Panc1 (cell line): ENCODE results near the gene CCDC50. TPM values are rescaled to one million over a fixed set of nuclear protein-coding genes. Genes with fewer than 3 reads are reported as not detected.

Experiments used
- ATAC-seq: fragments of 200-7000 bp; cut with Tn5 transposase; 2 replicates; pipeline ENCODE4 v1.9.1; 2020; ENCODE audit warnings: mild to moderate bottlenecking, moderate library complexity
- BruUV-seq: library from RNA; stranded (reverse); fragments of 400-500 nt; replicated peaks from 2 replicates; lab custom pipeline; 2021; lab: Mats Ljungman, UMichigan
- CTCF ChIA-PET: fragments of 300-600 bp; sonication (Branson Sonifier 250); formaldehyde crosslinking; loops from one replicate; lab custom pipeline; 2022; ENCODE audit warnings: antibody characterized with exemption; lab: Charles Lee
- POLR2A ChIA-PET: fragments of 300-600 bp; sonication (Branson Sonifier 250); formaldehyde crosslinking; loops from one replicate; lab custom pipeline; 2022; ENCODE audit warnings: antibody characterized with exemption; lab: Charles Lee
- DNase-seq: peaks from one replicate; pipeline ENCODE4 v3.0.0-alpha.2; 2010; ENCODE audit warnings: low read depth, low spot score
- H3K27ac ChIP-seq: 2 replicates; pipeline ENCODE4 v1.5.1; 2011; ENCODE audit warnings: mild to moderate bottlenecking, low read length, inconsistent platforms
- H3K27me3 ChIP-seq: fragments of 200-500 bp; sonication (Bioruptor generic); 2 replicates; pipeline ENCODE4 v1.6.0; 2014; ENCODE audit warnings: low read length, inconsistent platforms; ENCODE audit not compliant: control insufficient read depth, insufficient read depth
- H3K36me3 ChIP-seq: fragments of 200-500 bp; sonication (Bioruptor generic); 2 replicates; pipeline ENCODE4 v1.5.1; 2014; ENCODE audit warnings: inconsistent platforms, mild to moderate bottlenecking, low read length, moderate library complexity; ENCODE audit not compliant: control insufficient read depth, insufficient read depth
- H3K4me1 ChIP-seq: 2 replicates; pipeline ENCODE4 v1.5.1; 2011; ENCODE audit warnings: inconsistent platforms, mild to moderate bottlenecking, low read length, moderate library complexity; ENCODE audit not compliant: control insufficient read depth, insufficient read depth
- H3K4me3 ChIP-seq, 2 experiments: 2 replicates each; pipeline ENCODE4 v1.5.1; 2011 to 2012; ENCODE audit warnings: low read depth in 2 of 2, low read length in 2 of 2, mild to moderate bottlenecking in 2 of 2, inconsistent platforms in 1 of 2, moderate library complexity in 1 of 2
- H3K9me3 ChIP-seq: fragments of 200-500 bp; sonication (Bioruptor generic); 2 replicates; pipeline ENCODE4 v1.5.1; 2014; ENCODE audit warnings: low read depth, mild to moderate bottlenecking, inconsistent platforms, low read length, moderate library complexity; ENCODE audit not compliant: control insufficient read depth, insufficient read depth
- CTCF ChIP-seq: fragments of 450-650 bp; IDR thresholded peaks from 2 replicates; pipeline ENCODE4 v1.5.1; 2017; ENCODE audit warnings: mild to moderate bottlenecking
- POLR2AphosphoS5 ChIP-seq: IDR thresholded peaks from 2 replicates; pipeline ENCODE4 v1.6.1; 2012; ENCODE audit warnings: mild to moderate bottlenecking, low read depth, low read length, moderate library complexity
- REST ChIP-seq, 2 experiments: IDR thresholded peaks; 2 replicates each; pipeline ENCODE4 v1.6.1; 2011 to 2012; ENCODE audit warnings: low read depth in 2 of 2, control low read depth in 1 of 2, low read length in 1 of 2, mild to moderate bottlenecking in 1 of 2, moderate library complexity in 1 of 2; ENCODE audit not compliant: insufficient read depth in 1 of 2
- SIN3A ChIP-seq: IDR thresholded peaks from 2 replicates; pipeline ENCODE4 v1.6.1; 2012; ENCODE audit warnings: low read depth, mild to moderate bottlenecking, low read length, moderate library complexity, borderline replicate concordance; ENCODE audit not compliant: insufficient read depth
- TCF7L2 ChIP-seq: IDR thresholded peaks from 2 replicates; pipeline ENCODE4 v1.6.1; 2011; ENCODE audit warnings: mild to moderate bottlenecking, low read depth, low read length, inconsistent platforms
- in situ Hi-C: cut with HindIII; loops from 2 replicates; pipeline ENCODE4 v1.10.0; 2016; ENCODE audit warnings: low sequenced_read_pairs, low pct_unique_long_range_greater_than_20kb
- intact Hi-C: fragments of 100-400 bp; cut with micrococcal nuclease; formaldehyde crosslinking; loops from one replicate; pipeline ENCODE4 v1.10.0; 2022; ENCODE audit not compliant: unreplicated experiment
- total RNA-seq: library from RNA; stranded (reverse); gene quantifications from one replicate; pipeline ENCODE4 v1.2.1, GENCODE V29; 2021; ENCODE audit not compliant: unreplicated experiment

CCDC50 gene
- total RNA-seq, 1 experiment from 2014 or later: 89.3 TPM

DNA sequence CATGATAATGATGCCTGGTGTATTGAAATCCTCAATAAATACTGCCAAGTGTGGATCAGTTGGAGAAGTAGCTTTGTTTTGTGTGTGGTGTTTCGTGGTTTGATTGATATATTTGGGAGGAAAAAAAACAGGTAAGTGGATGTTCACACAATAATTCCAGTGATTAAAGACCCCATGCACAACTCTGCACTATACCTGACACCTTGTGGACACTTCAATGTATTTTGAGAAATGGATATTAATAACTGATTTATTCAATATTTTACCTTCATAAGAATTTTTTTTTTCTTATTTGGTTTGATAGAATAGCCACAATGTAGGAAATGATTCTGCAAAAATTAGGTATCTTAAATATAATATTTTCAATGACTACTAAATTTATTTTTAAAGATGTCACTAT is 69.4 kb downstream of the CCDC50 start:
- H3K4me3 ChIP-seq: no peak overlapping the region
- ChIA-PET POLR2A (no interaction called here), CTCF (no interaction called here)
- DNase-seq (no peak), ATAC-seq (no peak)
- 0 out of 2 replicates have a peak, but pooled peaks cover 1% of the 10 kb centered on the region for H3K36me3 ChIP-seq
- in situ Hi-C loops: no loop called here
- BruUV-seq: no TSS peak
- H3K27ac ChIP-seq: no peak overlapping the region
- no peaks in the 10 kb centered on the region for H3K4me1 ChIP-seq
- no peaks in the 10 kb centered on the region for H3K27me3 ChIP-seq
- intact Hi-C loops: loop anchor here (10.0 kb wide), 1 partner anchor 264 kb away; no protein-coding TSS in a partner anchor
- no peaks in the 10 kb centered on the region for H3K9me3 ChIP-seq
- TF ChIP-seq CTCF (no peak; the same call in 1 of the 2 replicates), POLR2AphosphoS5 (no peak), SIN3A (no peak), REST (IDR thresholded peaks at IDR 0.05; ENCODE audit: insufficient read depth in 1 of 2, low read depth in 2 of 2, low read length in 1 of 2) (no peak), TCF7L2 (no peak)

- ChIA-PET POLR2A (no interaction called here), CTCF (no interaction called here)
- TF ChIP-seq REST (IDR thresholded peaks at IDR 0.05; ENCODE audit: insufficient read depth in 1 of 2, low read depth in 2 of 2, low read length in 1 of 2): no peak
- ATAC-seq (no peak), DNase-seq (no peak)
- Histone ChIP-seq H3K4me1 (no peaks in the 10 kb centered on the region), H3K27ac (no peak overlapping the region), H3K27me3 (no peaks in the 10 kb centered on the region), H3K4me3 (no peak overlapping the region), H3K9me3 (no peaks in the 10 kb centered on the region), H3K36me3 (no peaks in the 10 kb centered on the region)
- intact Hi-C loops: loop anchor here (10.0 kb wide), 1 partner anchor 265 kb away; no protein-coding TSS in a partner anchor
- no TSS peak for BruUV-seq
- in situ Hi-C loops: no loop called here
Observed at GRCh38 chr3:191399918-191400317, 70.7 kb downstream of the CCDC50 start.
